ENCODE results near the gene PAPPA.

PAPPA gene

GRCh38 chr9:116182876-116183275, 29.3 kb downstream of the PAPPA start:
- DNase-seq, result no peak

DNA sequence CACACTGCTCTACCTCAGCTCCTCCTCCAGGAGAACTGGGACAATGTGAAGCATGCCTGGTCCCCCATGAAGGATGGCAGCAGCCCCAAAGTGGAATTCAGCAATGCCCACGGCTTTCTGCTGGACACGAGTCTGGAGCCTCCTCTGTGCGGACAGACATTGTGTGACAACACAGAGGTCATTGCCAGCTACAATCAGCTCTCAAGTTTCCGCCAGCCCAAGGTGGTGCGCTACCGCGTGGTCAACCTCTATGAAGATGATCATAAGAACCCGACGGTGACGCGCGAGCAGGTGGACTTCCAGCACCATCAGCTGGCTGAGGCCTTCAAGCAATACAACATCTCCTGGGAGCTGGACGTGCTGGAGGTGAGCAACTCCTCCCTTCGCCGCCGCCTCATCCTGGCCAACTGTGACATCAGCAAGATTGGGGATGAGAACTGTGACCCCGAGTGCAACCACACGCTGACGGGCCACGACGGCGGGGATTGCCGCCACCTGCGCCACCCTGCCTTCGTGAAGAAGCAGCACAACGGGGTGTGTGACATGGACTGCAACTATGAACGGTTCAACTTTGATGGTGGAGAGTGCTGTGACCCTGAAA, 34.1 kb downstream of the PAPPA start:
- no peak for DNase-seq

DNA sequence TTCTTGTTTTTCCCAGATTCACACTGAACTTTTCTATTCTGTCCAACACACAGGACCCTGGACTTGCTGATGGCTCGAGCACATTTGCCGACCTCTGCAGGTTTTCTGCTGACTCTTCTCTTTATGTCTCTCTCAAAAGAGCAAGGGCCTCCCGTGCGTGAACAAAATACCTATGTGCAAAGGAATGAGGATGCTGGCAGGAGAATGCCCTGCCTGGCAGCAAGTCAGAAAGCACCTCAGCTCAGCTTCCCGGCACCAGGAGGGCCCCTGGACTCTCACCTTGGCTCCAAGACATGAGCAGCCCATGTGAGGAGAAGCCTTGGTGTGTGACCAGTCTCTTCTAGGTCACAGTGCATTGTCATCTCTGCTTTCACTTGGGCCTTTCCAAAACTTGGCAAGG, 36.1 kb downstream of the PAPPA start:
- no peak for DNase-seq

DNA sequence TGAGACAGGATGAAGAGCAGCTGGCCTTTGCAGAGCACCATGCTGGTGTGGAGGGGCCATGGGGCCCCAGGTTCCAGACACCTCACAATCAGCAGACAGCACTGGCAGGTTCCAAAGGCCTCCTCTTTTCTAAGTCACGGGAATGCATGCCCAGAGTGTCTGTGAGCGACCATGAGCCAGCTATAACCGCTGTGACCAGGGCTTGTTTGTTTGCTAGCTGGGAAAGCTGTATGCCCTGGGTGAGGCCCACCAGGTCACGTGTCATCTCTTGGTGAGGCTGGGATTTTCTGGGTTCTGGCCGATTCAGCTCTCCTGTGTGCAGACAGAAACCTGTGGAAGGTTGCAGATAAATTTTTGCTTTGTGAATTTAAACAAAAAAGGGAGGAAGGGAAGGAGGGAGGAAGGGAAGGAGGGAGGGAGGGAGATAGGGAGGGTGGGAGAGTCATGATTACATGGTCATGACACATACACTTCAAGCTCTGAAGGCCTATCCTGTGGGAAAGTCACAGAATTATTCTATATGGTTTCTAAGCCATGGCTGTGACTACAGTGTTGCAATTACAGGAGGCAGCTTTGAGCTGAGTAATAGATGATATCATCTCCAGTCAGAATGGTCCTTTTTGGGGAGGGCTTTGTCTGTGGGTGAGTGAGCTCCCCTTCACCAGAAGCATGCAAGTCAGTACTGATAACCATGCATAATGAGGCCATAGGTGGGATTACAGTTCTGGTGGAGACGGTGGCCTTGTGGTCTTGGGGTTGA, 37.2 kb downstream of the PAPPA start:
- no peak for DNase-seq

DNA sequence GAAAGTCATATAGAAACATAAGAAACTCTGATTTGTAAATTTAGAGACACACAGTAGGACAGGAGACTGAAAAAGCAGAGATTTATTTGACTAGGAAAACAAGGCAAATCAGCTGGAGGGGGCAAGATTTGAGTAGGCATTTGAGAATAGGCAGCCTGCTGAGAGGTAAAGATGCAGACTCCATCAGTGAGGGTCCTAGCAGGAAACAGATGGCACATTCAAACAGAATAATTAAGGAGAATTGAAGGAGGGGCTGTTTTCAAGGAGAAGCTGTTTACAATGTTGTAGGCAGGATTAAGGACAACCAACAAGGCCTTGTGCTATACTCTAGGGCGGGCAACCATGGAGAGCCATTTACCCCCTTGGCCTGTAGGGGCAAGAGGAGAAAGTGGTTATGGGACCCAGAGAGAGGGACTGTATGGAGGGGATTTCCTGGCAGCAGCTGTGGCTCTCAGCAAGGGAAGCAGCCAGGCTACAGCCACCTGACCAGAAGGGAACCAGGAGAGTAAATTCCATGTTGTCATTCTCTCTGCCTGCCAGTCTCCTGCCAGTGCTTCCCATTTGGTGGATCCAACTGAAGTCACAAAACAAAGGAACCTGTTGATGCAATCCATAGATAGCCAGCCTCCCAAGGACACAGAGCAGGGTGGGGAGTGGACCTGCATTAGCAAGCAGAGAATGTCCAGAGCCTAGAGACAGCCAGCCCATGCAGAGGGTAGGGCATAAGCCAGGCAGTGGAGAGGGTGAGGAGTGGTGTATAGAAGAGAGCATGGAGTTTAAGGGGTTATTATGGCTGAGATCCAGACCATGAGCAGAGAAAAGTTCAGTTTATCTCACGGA, 38.2 kb downstream of the PAPPA start:
- no peak for DNase-seq

- DNase-seq, result no peak
Observed at GRCh38 chr9:116193636-116194035, 40.0 kb downstream of the PAPPA start.

DNA sequence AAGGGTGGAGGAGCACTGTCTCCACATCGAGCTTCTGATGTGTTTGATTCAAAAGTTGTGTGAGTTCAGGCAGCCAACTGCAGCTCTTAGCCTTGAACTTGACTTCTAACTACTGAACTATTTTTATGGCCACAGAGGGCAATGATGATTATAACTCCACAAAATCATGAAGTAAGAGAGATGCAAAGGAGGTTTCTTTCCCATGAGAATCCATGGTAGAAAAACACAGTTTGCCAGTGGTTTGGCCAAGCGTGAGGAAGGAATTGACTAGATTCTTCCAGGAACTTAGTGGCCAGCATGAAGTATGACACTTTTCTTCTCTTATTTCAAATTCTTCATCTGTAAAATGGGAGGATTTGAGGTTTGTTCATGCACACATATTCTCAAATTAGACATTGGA, 43.2 kb downstream of the PAPPA start:
- no peak for DNase-seq

DNA sequence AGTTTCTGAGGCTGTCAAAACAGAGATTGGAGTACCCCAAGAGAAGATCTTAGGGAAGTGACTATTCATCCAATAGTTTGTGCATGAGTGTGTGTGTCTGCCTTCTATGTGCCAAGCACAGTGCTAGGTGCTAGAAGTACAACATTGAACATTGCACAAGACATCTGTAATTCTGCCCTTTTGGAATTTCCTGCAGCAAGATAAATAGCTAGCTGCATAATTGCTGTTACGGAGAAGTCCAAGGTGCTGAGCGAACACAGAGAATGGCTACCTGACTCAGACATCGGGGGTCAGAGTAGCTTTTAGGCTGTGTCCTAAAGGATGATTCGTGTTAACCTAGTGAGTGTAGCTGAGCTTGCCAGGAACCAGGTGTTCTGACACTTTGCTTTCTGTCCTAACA, 44.8 kb downstream of the PAPPA start:
- no peak for DNase-seq

- no peak for DNase-seq
Observed at GRCh38 chr9:116202219-116202912, 48.8 kb downstream of the PAPPA start.

DNA sequence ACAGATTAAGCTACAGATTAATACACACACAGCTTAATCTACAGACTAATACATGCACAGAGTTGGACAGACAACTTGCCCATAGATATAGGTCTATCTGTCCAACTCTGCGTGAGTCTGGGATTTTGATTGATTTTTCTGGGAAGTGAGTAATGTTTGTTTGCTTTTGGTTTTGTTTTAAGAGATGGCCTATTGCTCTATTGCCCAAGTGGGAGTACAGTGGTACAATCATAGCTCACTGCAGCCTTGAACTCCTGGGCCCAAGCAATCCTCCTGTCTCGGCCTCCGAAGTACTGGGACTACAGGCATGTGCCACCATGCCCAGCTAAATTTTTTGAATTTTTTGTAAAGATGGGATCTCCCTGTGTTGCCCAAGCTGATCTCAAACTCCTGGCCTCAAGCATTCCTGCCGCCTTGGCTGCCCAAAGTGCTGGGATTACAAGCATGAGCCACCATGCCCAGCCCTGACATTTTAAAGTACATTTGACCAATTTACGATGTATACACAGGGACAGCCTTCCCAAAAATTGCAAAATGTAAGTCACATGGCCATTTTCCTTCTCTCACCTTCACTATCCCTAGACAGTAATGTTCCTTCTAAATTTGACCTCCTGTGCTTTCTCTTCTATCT, 50.8 kb downstream of the PAPPA start:
- DNase-seq, result no peak

DNA sequence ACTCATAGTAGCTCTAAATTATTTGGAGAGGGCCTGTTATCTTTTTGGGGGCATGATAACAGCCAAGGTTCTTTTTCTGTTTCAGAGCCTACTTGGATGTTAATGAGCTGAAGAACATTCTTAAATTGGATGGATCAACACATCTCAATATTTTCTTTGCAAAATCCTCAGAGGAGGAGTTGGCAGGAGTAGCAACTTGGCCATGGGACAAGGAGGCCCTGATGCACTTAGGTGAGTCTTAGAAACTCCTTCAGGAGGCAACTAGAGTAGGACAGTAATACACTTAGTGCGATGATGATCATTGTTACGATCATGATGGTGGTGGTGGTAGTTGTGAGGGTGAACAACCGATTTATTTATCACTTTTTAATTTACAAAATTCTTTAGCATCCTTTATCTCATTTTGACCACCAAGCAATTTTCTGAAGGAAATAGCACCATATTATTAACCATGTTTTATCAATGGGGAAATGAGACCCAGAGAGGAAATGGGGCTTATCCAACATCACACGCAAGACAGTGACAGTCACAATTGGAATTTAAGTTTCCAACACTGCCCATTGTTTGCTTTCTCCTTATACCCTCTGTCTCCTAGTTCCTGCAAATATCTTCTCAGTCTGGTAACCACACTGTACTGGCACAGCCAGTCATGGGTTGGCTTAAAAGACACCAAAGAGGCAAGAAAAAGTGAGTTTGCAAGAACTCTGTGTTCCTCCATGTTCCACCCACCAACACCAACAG, 54.0 kb downstream of the PAPPA start:
- no peak for DNase-seq

DNA sequence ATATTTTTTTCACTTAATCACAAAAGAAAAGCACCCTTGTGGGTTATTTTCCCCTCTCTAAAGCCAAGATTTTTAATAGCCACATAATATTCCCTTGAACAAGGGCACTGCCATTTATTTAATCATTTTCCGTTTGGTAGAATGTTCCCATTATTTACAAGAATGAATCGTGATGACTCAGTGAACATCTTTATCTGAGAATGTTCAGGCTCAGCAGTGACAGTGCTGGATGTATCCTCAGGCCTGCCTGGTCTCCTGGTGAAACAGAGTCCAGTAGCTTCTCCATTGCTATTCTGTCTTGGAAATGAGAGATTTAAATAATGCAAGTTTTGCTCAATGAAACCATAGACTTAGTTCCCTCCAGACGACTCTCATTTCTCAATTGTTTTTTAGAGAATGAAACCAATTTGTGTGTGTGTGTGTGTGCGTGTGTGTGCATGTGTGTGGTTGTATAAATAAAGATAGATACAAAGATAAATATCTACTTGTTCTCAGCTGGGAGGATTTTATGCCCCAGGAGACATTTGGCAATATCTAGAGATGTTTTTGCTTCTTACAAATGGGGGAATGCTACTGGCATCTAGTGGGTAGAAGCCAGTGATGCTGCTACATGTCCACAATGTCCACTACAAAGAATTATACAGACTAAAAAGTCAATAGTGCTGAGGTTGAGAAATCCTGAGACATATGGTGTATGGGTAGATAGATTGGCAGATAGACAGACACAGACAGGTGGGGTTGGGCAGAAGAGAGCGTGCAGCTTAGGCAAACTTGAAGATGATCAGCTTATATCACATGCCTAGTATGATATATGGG, 55.0 kb downstream of the PAPPA start:
- DNase-seq, result no peak

DNA sequence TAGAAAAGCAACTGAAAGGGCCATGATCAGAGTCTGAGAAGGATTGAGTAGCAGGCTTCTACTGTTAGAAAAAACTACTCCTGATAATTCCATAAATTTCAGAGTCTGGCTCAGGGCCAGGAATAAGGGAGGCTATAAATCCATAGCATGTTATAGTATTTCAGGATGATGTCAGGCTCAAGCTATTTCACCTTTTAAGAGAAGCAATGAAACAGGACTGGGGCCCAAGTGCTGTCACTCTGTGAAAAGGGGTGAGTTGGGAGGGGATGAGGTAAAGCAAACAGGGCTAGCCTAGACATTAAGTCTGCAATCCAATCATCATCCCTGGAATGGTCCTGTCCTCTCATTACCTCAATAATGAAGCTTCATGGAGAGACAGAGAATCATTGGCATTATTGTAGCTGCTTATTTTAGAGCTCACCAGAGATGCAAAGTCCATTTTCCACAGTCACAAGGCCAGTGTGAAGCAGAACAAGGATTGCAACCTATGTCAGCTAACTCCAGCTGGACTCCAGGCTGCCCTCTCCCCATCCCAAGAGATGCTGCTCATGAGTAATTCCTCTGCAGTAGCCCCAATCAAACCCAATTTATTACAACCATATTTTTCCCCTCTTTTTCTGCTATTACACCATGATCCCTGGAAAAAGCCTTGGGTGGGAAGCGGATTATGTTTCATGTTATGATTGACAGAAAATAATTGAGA, 56.0 kb downstream of the PAPPA start:
- DNase-seq, result no peak

- DNase-seq, result no peak
Observed at GRCh38 chr9:116212986-116213692, 59.5 kb downstream of the PAPPA start.

DNA sequence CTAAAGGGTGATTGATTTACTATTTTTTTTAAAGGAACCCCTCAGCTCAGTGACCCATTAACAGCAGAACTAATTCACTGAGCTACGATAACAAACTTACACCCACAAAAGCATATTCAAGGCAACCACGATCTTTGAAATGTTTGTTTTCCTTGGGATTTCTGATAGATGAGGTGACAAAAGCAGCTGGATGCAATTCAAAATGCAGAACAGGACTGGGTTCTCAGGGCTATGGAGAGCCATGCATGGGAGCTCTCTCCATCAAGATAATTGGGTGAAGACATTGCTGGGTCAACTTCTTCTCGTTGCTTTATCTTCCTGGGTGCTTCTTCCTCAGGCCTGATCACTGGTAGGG, 60.1 kb downstream of the PAPPA start:
- DNase-seq, result no peak

DNA sequence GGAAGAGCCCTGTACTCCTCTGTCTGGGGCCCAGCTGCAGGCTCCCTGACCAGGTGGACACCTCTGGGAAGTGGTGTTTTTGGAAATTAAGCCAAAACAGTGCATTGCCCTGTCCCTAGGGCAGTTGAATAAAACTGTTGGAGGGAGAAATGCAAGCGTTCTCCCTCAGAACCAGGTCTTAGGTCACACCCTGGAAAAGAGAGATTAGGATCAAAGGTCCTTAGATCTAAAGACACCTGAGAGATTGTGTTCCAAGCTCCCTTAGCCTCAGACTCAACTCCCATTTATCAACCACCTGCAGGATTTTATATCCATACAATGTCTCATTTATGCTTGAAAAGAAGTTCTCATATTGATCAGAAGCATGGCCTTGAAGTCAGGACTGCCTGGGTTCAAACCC, 64.8 kb downstream of the PAPPA start:
- no peak for DNase-seq

DNA sequence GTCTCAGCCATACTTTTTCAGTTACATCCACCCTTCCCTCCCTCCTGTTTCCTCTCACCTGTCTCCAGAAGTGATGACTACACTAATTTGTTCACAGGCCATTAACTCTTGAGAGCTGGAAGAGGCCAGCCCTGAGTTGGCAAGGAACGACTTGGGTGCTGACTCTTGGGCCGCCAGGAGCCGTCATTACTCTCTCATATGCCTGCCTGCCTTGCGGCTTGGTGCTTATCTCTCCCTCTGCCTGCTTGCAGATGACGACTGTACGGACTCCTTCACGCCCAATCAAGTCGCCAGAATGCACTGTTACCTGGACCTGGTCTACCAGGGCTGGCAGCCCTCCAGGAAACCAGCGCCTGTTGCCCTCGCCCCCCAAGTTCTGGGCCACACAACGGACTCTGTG, 66.1 kb downstream of the PAPPA start:
- no peak for DNase-seq

DNA sequence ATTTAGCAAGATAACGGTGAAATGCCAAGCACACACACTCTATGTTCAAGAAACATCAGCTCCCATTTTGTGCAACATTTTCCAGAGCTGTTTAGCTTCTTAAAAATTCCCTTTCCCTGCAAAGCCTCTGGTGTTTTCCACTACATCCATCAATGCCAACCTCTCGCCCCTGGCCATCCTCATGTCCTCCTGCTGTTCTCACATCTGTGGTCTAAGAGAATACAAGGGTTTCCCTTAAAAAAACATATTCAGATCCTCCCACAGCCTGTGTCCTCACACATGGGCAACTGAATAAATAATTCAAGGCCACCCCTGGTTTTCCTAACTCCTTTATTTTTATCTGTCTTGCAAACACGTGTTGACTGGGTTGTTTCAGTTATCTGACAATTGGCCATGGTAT, 70.3 kb downstream of the PAPPA start:
- no peak for DNase-seq

DNA sequence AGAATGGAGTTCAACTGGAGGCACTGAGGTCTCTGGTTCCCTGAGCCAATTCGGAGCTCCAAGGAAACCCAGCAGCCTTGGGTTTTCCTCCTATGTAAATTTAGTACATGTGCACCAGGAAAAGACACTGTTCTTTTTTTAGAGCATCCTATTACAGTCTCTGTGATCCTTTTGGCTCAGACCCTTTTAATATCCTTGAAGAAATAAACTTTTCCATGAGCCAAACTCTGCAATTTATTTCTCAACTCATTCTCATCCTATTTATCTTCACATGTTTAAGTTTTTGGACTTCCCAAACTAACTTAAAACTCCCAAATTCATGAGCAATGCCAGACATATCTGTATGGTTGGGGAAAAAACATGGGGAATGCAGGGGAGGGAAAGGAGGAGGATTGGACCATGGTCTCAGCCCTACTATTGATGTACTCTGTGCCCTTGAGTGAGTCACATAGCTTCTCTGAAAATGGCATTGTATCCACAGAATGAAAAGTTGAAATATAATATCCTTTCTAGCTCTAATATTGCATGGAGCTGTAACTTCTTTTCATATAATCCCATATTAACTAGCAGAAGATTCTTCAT, 76.6 kb downstream of the PAPPA start:
- DNase-seq, result no peak
